Measurements from ENCODE around the gene HTR3C. TPM values are rescaled to one million over a fixed set of nuclear protein-coding genes. Genes with fewer than 3 reads are reported as not detected.
"Not testable (repeated sequence)": the region's sequence is repeated elsewhere in the genome, so short reads cannot be mapped to it uniquely, and the experiment has no call there.

Gene HTR3C
- total RNA-seq, 1 experiment from 2014 or later: not detected

GRCh38 chr3:184022323-184022722 is 30.5 kb upstream of the HTR3C start:
- Histone ChIP-seq H3K36me3 (ENCODE audit: low read depth, low read length) (no peaks in the 10 kb centered on the region), H2AFZ (ENCODE audit: low read length) (no peak overlapping the region), H3K9me2 (replicated peaks; ENCODE audit: low read length) (no peaks in the 10 kb centered on the region), H3K27ac (ENCODE audit: low read length) (no peak overlapping the region), H3K9me3 (ENCODE audit: low read length) (no peaks in the 10 kb centered on the region), H3F3A (ENCODE audit: low read length, unreplicated experiment) (no peaks in the 10 kb centered on the region), H3K79me2 (ENCODE audit: low read length) (peaks cover under 1% of the 10 kb centered on the region; the same call in 1 of the 2 replicates), H3K27me3 (ENCODE audit: low read length) (no peaks in the 10 kb centered on the region), H3K9ac (ENCODE audit: low read length) (no peak overlapping the region), H3K4me3 (ENCODE audit: low read length) (no peak overlapping the region), H3K4me2 (ENCODE audit: low read length) (no peak overlapping the region), H3K4me1 (ENCODE audit: insufficient read depth, low read length) (peaks cover 4% of the 10 kb centered on the region; the same call in 1 of the 2 replicates), H4K20me1 (ENCODE audit: low read length) (no peaks in the 10 kb centered on the region)
- TF ChIP-seq EZH2phosphoT487 (IDR thresholded peaks at IDR 0.05; ENCODE audit: borderline replicate concordance, low read length): no peak
- ChIA-PET POLR2A (ENCODE audit: unreplicated experiment) (interaction anchor here (0.8 kb wide), 1 partner anchor 282 kb away, joined by 6 read pairs; no protein-coding TSS in a partner anchor), CTCF (no interaction called here)
- DNase-seq: no peak
- ATAC-seq: no peak
- intact Hi-C loops (cut with micrococcal nuclease): no loop called here
- no TSS peak for BruUV-seq (replicated peaks)

DNA sequence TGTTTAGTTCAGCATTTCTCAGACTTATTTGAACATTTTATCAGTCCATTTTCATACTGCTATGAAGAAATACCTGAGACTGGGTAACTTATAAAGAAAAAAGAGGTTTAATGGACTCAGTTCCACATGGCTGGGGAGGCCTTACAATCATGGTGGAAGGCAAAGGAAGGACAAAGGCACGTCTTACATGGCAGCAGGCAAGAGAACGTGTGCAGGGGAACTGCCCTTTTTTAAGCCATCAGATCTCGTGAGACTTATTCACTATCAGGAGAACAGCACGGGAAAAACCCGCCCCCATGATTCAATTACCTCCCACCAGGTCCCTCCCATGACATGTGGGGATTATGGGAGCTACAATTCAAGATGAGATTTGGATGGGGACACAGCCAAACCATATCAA is 27.6 kb upstream of the HTR3C start:
- H3K9me3 ChIP-seq (ENCODE audit: low read length); BruUV-seq (replicated peaks); ATAC-seq; H3K4me2 ChIP-seq (ENCODE audit: low read length); H3K9me2 ChIP-seq (replicated peaks; ENCODE audit: low read length); H3K4me1 ChIP-seq (ENCODE audit: insufficient read depth, low read length); H3K27ac ChIP-seq (ENCODE audit: low read length); H3F3A ChIP-seq (ENCODE audit: low read length, unreplicated experiment); DNase-seq; H4K20me1 ChIP-seq (ENCODE audit: low read length); H3K79me2 ChIP-seq (ENCODE audit: low read length); POLR2A ChIA-PET (ENCODE audit: unreplicated experiment); H3K4me3 ChIP-seq (ENCODE audit: low read length); H3K36me3 ChIP-seq (ENCODE audit: low read depth, low read length); H3K9ac ChIP-seq (ENCODE audit: low read length); intact Hi-C loops (cut with micrococcal nuclease); H2AFZ ChIP-seq (ENCODE audit: low read length); CTCF ChIA-PET; H3K27me3 ChIP-seq (ENCODE audit: low read length): not testable (repeated sequence)

DNA sequence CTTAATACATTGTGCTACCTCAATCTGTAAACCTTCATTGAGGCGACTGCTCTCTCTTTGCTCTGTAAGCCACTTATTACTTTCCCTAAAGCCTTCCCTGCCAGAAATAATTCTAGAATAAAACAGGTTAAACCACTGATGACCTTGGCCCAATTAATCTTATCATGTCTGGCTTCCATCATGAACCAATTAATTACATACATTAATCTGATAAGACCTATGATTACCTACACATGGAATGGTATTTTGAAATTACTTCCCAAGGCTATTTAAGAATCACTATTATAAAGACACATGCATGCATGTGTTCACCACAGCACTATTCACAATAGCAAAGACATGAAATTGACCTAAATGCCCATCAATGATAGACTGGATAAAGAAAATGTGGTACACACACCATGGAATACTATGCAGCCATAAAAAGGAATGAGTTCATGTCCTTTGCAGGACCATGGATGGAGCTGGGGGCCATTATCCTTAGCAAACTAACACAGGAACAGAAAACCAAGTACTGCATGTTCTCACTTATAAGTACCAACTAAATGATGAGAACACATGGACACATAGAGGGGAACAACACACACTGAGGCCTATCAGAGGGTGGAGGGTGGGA is 24.5 kb upstream of the HTR3C start:
- H3K36me3 ChIP-seq (ENCODE audit: low read depth, low read length); H3K4me2 ChIP-seq (ENCODE audit: low read length); DNase-seq; intact Hi-C loops (cut with micrococcal nuclease); POLR2A ChIA-PET (ENCODE audit: unreplicated experiment); H3K79me2 ChIP-seq (ENCODE audit: low read length); CTCF ChIA-PET; H2AFZ ChIP-seq (ENCODE audit: low read length); H3K9me3 ChIP-seq (ENCODE audit: low read length); BruUV-seq (replicated peaks); H3K9me2 ChIP-seq (replicated peaks; ENCODE audit: low read length); H3K27me3 ChIP-seq (ENCODE audit: low read length); H3K4me1 ChIP-seq (ENCODE audit: insufficient read depth, low read length); H3F3A ChIP-seq (ENCODE audit: low read length, unreplicated experiment); H3K9ac ChIP-seq (ENCODE audit: low read length); ATAC-seq; H4K20me1 ChIP-seq (ENCODE audit: low read length); H3K4me3 ChIP-seq (ENCODE audit: low read length); H3K27ac ChIP-seq (ENCODE audit: low read length): not testable (repeated sequence)

DNA sequence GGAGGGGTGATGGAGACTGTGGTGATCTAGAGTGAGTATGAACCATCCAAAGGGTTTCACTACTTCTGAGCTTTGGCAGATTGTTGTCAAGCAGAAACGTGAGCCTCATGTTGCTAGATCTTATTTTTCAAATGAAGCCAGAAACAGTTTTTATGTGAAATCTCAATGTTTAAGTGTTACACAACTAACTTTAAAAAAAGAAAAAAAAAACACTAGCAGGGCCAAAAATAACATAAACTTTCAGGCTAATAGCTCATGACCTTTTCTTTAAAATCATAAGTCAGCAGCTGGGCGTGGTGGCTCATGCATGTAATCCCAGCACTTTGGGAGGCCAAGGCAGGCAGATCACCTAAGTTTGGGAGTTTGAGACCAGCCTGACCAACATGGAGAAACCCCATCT is 23.4 kb upstream of the HTR3C start:
- no peaks in the 10 kb centered on the region for H3F3A ChIP-seq (ENCODE audit: low read length, unreplicated experiment)
- no peaks in the 10 kb centered on the region for H3K9me2 ChIP-seq (replicated peaks; ENCODE audit: low read length)
- H3K9me3 ChIP-seq (ENCODE audit: low read length): no peaks in the 10 kb centered on the region
- DNase-seq: no peak
- no peaks in the 10 kb centered on the region for H3K79me2 ChIP-seq (ENCODE audit: low read length)
- H3K36me3 ChIP-seq (ENCODE audit: low read depth, low read length): no peaks in the 10 kb centered on the region
- no peak overlapping the region for H2AFZ ChIP-seq (ENCODE audit: low read length)
- no peaks in the 10 kb centered on the region for H3K4me1 ChIP-seq (ENCODE audit: insufficient read depth, low read length)
- H3K27me3 ChIP-seq (ENCODE audit: low read length): no peaks in the 10 kb centered on the region
- no peak overlapping the region for H3K4me2 ChIP-seq (ENCODE audit: low read length)
- H4K20me1 ChIP-seq (ENCODE audit: low read length): no peaks in the 10 kb centered on the region
- no peak for ATAC-seq
- ChIA-PET POLR2A (ENCODE audit: unreplicated experiment) (no interaction called here), CTCF (no interaction called here)
- H3K9ac ChIP-seq (ENCODE audit: low read length): no peak overlapping the region
- no peak overlapping the region for H3K27ac ChIP-seq (ENCODE audit: low read length)
- intact Hi-C loops (cut with micrococcal nuclease): no loop called here
- no peak overlapping the region for H3K4me3 ChIP-seq (ENCODE audit: low read length)
- no peak for TF ChIP-seq CTCF (conservative IDR thresholded peaks at IDR 0.05; ENCODE audit: low read depth, low read length)
- TF ChIP-seq EZH2 (IDR thresholded peaks at IDR 0.05; ENCODE audit: low read length, unreplicated experiment): no peak
- no peak for TF ChIP-seq EZH2phosphoT487 (IDR thresholded peaks at IDR 0.05; ENCODE audit: borderline replicate concordance, low read length)
- no TSS peak for BruUV-seq (replicated peaks)

All from PC-3 (cell line).